GM19099 (cell line): ENCODE measurements around the gene KIF2A.

Experiments
- POLR2A ChIP-seq: IDR thresholded peaks from 3 replicates; pipeline ENCODE4 v1.6.1; 2011; ENCODE audit warnings: low read depth; ENCODE audit not compliant: insufficient read length; ENCODE audit errors: extremely low read depth

KIF2A gene

DNA sequence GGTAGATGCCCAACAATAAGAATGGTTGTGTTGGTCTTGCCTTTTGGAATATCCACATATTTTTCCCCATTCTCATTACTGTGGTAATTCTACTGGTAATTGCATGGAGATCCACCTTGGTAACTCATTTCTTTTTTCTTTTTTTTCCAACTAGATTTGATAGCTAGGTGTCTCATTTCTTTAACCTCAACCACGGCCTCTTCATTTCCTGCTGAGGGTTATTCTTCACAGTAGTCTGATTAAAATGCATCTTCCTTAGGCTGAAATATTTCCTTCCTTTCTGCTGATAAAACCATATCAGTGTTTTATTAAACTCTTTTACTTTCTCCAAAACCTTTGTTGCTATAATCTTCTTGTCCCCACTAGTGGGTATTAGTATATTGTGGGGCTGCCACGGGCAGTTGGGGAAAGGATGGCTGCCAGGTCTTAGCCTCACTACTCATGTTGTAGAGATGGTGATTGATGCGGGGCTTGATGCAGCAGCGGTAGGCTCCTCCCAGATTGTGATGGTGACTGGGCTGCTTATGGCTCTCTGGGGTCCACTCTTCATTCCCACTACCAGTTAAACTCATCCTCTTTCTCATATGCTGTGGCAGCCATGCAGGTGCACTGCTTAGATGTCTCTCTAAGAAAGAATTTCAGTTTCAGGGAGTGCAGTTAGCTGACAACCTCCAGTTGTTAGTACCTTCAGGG is 35.9 kb downstream of the KIF2A start:
- no peak for TF ChIP-seq POLR2A

DNA sequence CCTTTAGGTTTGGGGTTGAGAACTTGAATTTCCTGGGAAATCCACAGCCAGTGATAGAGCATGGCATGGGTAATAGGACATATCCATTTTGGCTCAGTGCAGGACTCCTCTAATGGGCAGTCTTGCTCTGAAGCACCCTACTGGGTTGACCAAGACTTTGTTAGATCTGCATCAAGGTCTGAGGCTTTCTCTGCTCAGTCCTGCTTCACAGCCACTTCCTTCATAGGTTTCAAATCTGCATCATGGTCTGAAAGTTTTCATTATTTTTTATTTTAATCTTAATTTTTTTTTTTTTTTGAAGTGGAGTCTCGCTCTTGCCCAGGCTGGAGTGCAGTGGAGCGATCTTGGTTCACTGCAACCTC is 36.5 kb downstream of the KIF2A start:
- TF ChIP-seq POLR2A: no peak

DNA sequence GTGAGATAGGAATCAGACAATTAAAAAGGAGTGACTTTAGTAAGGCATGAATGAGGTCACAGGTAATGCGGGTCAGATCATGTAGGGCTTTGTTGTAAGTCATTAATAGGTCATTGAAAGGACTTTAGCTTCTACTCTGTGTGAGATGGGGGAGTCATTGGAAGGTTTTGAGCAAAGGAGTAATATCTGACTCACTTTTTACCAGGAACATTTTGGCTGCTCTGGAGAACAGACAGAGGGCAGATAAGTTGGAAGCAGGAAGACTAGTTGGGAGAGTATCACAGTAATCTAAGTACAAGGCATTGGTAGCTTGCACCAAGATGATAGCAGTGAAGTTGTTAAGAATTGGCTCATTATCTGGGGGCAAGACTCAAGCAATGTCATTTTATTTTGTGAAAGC is 37.4 kb downstream of the KIF2A start:
- TF ChIP-seq POLR2A: no peak

DNA sequence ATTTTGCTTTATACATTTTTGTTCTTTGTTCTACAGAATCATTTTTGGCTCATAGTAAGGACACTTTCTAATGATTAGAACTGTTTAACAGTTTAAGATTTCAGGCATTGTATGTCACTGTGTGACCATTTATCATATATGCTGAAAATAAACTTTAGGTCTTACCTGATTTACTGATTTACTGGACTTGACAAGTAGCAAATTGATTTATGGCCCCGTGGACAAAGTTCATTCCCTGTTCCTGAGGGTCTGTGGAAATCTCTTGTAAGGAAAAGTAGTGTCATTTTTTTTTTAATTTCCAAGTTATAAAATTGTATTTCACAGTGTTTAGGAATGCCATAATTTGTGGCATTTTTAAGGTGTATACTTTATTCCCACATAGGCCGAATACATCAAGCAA is 40.7 kb downstream of the KIF2A start:
- no peak for TF ChIP-seq POLR2A

DNA sequence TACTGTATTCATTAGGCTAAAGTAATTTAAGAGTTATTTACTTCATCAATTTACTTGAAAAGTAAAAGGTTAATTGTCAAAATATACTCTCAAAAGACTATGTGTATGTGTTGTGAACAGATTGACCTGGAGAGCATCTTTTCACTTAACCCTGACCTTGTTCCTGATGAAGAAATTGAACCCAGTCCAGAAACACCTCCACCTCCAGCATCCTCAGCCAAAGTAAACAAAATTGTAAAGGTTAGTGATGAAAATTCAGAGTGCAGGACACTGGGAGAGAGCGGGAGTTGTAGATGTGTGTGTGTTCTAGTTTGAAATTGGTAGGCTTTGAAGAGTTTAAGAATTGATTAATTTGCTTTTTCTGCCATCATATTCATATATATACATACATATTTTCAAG is 41.9 kb downstream of the KIF2A start:
- TF ChIP-seq POLR2A: no peak

DNA sequence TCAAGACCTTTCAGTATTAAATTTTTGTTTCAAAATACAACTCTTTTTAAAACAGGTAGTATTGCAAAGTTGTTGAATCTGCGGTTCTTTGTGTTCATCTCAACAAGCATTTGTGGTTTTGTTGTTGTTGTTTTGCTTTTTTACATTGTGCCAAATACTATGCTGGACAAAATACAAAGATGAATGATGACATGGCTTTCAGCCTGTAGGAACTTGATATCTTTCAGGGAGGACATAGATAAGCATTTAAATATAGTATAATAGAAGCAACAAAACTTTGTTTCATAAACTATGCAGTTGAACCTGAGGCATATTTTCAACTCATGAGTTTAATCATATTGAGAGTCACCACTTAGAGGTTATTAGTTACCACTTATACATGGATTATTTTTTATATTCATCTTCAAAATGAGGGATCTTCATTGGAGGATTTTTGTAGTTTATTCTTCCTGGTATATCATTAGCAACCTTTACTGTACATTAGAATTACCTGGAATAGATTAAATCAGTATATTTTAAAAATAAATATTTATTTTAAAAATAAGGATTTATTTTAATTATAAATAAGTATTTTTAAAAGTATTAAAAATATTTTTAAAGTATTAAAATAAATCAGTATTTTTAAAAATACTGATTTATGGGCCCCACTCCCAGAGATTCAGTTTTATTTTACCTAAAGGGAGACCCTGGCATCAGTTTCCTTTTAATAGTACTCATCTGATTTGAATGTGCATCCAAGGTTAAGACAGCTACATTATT is 42.9 kb downstream of the KIF2A start:
- TF ChIP-seq POLR2A: no peak

DNA sequence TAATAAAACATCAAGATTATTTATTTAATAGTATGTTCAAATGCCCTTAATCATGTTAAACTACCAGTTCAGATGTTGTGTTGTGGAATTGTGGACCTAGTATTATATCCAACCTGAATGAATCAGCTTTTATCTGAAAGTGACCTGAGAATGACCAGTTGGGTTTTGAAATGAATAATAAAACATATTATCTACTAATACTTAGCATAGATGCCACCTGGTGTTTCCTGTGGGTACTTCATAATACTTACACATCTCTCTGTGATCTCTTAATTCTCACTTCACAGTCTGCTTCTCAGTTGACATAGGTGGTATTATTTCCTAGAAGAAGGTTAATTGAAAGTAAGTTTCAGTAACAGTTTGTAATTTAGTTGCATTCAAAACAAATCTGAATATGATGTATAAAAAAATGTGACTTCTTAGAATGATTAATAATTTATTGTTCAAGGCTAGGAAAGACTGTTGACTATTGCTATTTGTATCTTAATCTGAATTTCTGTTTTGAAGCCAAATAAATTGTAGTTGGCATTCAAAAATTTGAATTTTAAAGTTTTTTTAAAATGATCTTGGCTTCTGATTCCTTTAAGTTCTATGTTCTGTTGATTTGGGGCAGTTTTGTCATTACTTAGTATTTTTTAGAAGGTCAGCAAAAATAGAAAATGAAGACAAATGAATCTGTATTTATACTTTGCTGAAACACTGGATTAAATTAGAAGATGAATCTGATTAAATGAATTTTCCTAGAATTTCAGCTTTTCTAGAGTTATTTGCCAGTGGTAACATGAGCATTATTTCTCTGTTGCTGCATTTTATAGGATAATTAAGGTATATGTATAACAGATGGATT is 48.2 kb downstream of the KIF2A start:
- TF ChIP-seq POLR2A: no peak

DNA sequence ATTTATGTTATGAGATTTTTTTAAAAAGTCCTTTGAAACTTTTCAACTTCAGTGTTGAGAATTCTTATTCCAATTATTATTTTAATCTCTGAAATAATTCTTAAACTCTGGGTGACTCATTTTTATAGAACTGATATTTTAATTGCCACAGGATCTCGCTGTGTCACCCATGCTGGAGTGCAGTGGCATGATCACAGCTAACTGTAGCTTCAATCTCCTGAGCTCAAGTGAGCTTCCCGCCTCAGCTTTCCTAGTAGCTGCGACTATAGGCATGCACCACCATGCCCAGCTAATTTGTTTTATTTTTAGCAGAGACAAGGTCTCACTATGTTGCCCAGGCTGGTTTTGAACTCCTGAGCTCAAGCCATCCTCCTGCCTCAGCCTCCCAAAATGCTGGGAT is 56.7 kb downstream of the KIF2A start:
- no peak for TF ChIP-seq POLR2A

DNA sequence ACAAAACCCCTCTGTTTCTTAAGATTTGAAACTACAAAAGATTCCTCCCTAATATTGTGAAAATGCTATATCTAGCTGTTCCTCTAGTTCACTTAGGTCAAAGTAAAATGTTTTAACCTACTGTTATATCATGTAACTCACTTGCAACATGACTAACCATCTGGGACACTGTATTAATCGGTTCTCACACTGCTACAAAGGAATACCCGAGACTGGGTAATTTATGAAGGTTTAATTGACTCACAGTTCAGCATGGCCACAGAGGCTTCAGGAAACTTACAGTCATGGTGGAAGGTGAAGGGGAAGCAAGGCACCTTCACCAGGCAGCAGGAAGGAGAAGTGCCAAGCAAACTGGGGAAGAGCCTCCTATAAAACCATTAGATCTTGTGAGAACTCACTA is 63.0 kb downstream of the KIF2A start:
- no peak for TF ChIP-seq POLR2A

DNA sequence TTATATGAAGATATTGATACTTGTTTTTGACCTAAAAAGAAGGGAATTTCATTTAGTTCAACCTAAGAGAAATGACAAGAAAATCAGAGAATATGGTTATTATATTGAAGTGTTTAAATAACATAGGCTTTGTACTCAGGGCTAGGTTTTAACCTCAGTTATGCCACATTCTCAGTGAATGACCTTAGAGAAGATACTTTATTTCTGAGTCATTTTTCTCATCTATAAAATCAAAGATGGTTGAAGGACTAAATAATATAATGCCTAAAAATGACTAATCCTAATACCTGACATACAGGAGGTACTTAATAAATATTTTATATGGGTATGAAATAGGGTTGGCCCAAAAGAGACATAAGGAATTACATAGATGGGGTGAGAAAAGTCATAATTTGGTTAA is 65.4 kb downstream of the KIF2A start:
- no peak for TF ChIP-seq POLR2A

DNA sequence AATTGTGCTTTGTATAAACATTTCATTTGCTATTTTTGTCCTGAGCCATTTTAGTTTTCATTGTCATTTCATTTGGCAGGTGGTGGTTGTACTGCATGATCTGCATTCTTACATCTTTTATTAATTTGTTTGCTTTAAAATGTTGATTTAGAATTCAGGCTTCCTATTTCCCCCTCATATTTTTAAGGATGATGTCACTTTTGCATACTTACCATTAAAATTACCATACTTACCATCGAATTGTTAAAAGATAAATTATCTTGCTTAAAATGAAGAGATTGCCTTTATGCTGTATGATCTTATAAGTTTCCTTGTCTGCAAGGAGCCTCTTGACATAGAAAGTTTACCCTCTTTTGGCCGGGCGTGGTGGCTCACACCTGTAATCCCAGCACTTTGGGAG is 66.6 kb downstream of the KIF2A start:
- TF ChIP-seq POLR2A: no peak

DNA sequence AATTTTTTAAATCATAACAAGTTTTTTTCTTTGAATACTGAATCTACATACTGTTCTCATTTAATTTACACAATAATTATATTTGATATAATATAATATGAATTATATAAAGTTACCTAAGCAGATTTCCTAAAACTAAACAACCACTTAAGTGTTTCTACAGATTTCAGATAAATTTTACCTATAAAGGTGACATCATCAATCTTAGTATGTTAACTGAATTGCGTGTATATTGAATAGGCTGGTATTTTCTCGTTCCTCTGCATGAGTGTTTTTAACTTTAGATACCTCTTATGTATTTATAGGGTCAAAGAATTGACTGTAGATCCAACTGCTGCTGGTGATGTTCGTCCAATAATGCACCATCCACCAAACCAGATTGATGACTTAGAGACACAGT is 67.4 kb downstream of the KIF2A start:
- TF ChIP-seq POLR2A: no peak

DNA sequence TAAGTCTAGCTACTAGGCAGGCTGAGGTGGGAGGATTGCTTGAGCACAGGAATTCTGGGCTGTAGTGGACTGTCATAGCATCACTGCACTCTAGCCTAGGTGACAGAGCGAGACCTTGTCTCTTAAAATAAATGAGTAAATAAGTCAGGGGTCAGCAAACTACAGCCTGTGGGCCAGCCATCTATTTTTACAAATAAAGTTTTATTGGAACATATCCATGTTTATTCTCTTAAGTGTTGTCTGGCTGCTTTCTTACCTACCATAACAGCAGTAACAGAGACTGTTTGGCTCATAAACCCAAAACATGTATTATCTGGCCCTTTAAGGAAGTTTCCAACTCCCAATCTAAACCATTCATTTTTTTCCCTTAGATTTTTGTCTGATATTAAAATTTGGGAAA is 68.1 kb downstream of the KIF2A start:
- TF ChIP-seq POLR2A: no peak

DNA sequence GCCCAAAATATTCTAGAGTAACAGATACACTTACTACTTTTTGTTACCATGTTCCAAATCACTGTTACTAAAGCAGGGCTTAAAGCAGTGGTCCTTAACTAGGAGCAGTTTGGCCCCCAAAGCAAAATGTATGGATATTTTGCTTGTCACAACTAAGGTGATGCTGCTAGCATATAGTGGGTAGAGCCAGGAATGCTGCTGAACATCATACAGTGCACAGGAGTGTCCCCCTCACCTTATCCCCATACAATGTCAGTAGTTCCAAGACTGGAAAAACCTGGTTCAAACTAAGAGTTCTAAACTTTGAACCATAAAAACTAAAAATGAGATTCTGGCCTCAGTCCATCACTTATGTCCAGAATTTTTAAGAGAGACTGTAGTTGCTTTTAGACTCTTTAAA is 69.6 kb downstream of the KIF2A start:
- no peak for TF ChIP-seq POLR2A

DNA sequence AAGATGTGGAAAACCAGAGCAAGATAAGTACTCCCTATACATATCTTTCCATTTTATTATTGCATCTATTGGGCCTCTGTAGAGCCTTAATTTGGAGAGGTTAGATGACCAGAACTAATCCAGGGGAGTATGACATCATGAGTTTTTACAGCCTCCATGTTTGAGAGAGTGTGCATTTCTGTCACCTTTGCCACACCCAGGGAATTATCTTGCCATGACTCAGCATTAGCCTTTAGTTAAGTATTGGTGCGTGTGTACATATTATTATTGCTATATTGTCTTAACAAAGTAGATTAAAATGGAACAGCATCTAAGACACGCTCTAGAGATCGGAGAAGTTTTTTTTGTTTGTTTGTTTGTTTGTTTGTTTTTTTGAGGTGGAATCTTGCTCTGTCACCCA is 70.1 kb downstream of the KIF2A start:
- no peak for TF ChIP-seq POLR2A

DNA sequence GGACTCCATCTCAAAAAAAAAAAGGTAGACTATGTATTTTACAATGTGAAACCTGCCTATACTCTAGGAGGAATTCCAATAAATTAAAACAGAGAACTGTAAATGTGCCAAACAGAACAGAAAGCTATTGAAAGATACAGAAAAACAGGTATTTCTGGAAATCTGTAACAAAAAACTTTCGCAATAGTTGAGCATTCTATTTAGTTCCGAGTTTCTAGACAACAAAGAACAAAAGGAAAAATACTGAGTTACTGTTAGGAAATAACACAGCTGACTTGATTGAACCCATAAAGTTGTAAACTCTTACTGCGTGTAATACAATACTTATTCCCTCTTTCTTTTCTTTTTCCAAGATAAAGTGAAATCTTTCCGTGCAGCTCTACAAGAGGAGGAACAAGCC is 79.1 kb downstream of the KIF2A start:
- TF ChIP-seq POLR2A: no peak

DNA sequence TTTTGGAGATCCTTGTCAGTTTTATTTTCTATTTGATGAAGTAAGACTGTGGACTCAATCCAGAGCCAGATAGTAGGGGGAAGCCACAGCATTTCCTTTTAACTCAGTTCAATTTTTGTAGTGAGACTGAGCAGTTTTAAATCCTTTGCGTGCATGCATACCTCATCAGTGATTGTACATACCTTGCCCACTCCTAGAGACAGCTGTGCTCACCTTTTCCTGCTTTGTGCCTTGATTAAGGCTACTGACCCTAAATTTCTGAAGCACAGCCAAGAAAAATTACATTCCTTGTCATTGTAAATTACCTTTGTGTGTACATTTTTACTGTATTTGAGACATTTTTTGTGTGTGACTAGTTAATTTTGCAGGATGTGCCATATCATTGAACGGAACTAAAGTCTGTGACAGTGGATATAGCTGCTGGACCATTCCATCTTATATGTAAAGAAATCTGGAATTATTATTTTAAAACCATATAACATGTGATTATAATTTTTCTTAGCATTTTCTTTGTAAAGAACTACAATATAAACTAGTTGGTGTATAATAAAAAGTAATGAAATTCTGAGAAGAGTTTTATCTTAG is 79.9 kb downstream of the KIF2A start:
- TF ChIP-seq POLR2A: no peak
